ENCODE results near the gene ARHGAP1.
"Not testable (repeated sequence)": the region's sequence is repeated elsewhere in the genome, so short reads cannot be mapped to it uniquely, and the experiment has no call there.

Gene ARHGAP1

GRCh38 chr11:46675288-46675851, 25.0 kb downstream of the ARHGAP1 start:
- Mint-ChIP-seq H3K9me3 (no peaks in the 10 kb centered on the region), H3K4me3 (no peak overlapping the region), H3K4me1 (peaks cover 39% of the 10 kb centered on the region), H3K27me3 (ENCODE audit: low read depth, poor library complexity) (no peaks in the 10 kb centered on the region), H3K36me3 (ENCODE audit: low read depth) (peaks cover 25% of the 10 kb centered on the region), H3K27ac (peak overlapping the region; percentile 93)
- TF ChIP-seq, protein P1, sequence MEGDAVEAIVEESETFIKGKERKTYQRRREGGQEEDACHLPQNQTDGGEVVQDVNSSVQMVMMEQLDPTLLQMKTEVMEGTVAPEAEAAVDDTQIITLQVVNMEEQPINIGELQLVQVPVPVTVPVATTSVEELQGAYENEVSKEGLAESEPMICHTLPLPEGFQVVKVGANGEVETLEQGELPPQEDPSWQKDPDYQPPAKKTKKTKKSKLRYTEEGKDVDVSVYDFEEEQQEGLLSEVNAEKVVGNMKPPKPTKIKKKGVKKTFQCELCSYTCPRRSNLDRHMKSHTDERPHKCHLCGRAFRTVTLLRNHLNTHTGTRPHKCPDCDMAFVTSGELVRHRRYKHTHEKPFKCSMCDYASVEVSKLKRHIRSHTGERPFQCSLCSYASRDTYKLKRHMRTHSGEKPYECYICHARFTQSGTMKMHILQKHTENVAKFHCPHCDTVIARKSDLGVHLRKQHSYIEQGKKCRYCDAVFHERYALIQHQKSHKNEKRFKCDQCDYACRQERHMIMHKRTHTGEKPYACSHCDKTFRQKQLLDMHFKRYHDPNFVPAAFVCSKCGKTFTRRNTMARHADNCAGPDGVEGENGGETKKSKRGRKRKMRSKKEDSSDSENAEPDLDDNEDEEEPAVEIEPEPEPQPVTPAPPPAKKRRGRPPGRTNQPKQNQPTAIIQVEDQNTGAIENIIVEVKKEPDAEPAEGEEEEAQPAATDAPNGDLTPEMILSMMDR (IDR thresholded peaks at IDR 0.05): no peak
- no peak for DNase-seq

DNA sequence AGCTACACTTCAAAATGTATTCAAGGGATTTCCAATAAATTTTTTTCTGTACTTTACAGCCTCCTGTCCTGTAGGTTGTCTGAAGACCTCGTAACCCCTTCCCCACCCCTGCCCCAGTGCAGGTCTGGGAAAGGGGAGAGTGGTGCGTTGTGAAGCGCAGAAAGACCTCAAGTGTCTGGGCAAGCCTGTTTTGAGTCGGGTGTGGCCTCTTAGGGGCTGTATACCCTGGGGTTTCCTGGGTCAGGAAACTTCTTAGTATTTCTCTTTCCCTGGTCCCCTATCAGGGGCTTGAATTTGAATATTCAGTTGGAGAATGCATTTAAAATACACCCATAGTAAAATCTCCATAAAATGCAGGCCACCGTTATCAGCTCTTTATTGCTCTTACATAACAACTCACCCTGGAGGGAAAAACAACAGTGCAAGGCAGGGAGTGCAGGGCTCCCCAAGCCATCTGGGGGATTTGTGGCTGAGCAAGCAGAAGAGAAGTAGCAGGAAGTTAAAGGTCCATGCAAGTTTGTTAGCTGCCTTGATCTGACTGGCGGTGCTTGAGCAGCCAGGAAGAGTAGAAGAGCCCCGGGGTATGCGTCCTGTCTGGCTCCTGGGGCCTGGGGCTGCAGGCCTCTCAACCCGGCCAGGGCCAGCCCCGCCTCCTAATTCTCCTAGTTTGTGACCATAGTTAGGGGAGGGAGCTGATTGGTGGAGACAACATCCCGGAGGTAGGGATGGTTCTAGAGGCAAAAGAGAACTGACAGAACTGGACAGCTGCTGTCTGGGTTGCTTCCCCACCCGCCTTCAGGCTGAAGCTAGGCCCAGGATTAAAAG, 25.7 kb downstream of the ARHGAP1 start:
- H3K4me1 Mint-ChIP-seq: peaks cover 39% of the 10 kb centered on the region
- no peaks in the 10 kb centered on the region for H3K9me3 Mint-ChIP-seq
- peaks cover 27% of the 10 kb centered on the region for H3K36me3 Mint-ChIP-seq (ENCODE audit: low read depth)
- H3K27me3 Mint-ChIP-seq (ENCODE audit: low read depth, poor library complexity): no peaks in the 10 kb centered on the region
- TF ChIP-seq, protein P1 (IDR thresholded peaks at IDR 0.05): no peak
- no peak overlapping the region for H3K4me3 Mint-ChIP-seq
- DNase-seq: peak; percentile 43
- H3K27ac Mint-ChIP-seq: peak overlapping the region; percentile 97

- Mint-ChIP-seq H3K27ac (peak overlapping the region; percentile 97), H3K27me3 (ENCODE audit: low read depth, poor library complexity) (no peaks in the 10 kb centered on the region), H3K4me1 (peaks cover 39% of the 10 kb centered on the region), H3K9me3 (no peaks in the 10 kb centered on the region), H3K4me3 (no peak overlapping the region), H3K36me3 (ENCODE audit: low read depth) (peaks cover 34% of the 10 kb centered on the region)
- no peak for DNase-seq
- TF ChIP-seq, protein P1 (IDR thresholded peaks at IDR 0.05): no peak
These were observed 26.5 kb downstream of the ARHGAP1 start for GRCh38 chr11:46673713-46674462.

- no peaks in the 10 kb centered on the region for H3K9me3 Mint-ChIP-seq
- TF ChIP-seq, protein P1 (IDR thresholded peaks at IDR 0.05): no peak
- H3K27ac Mint-ChIP-seq: peak overlapping the region; percentile 67
These were observed 28.0 kb downstream of the ARHGAP1 start for GRCh38 chr11:46672381-46672839.

GRCh38 chr11:46671958-46672315, 28.5 kb downstream of the ARHGAP1 start:
- Mint-ChIP-seq H3K36me3 (ENCODE audit: low read depth) (peaks cover 36% of the 10 kb centered on the region), H3K4me1 (peaks cover 32% of the 10 kb centered on the region), H3K4me3 (no peak overlapping the region), H3K27me3 (ENCODE audit: low read depth, poor library complexity) (no peaks in the 10 kb centered on the region), H3K27ac (peak overlapping the region; percentile 87), H3K9me3 (no peaks in the 10 kb centered on the region)
- TF ChIP-seq, protein P1 (IDR thresholded peaks at IDR 0.05): no peak
- no peak for DNase-seq

More at GRCh38 chr11:46672381-46672839, 28.0 kb downstream of the ARHGAP1 start:
- H3K4me3 Mint-ChIP-seq: no peak overlapping the region
- no peak for DNase-seq
- H3K27me3 Mint-ChIP-seq (ENCODE audit: low read depth, poor library complexity): no peaks in the 10 kb centered on the region
- H3K4me1 Mint-ChIP-seq: peaks cover 34% of the 10 kb centered on the region
- H3K36me3 Mint-ChIP-seq (ENCODE audit: low read depth): peaks cover 38% of the 10 kb centered on the region

DNA sequence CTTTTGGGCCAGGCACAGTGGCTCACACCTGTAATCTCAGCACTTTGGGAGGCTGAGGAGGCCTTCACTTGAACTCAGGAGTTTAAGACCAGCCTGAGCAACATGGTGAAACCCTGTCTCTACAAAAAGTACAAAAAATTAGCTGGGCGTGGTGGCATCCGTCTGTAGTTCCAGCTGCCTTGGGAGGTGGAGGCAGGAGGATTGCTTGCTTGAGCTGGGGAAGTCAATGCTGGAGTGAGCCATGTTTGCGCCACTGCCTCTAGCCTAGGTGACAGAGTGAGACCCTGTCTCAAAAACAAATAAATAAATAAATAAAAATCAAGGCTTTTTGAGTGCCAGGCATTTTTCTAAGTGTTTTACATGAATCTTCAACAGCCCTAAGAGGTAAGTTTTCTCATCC, 29.9 kb downstream of the ARHGAP1 start:
- not testable (repeated sequence) for H3K27me3 Mint-ChIP-seq (ENCODE audit: low read depth, poor library complexity); H3K9me3 Mint-ChIP-seq; DNase-seq; H3K27ac Mint-ChIP-seq; H3K4me3 Mint-ChIP-seq
- Mint-ChIP-seq H3K4me1 (peaks cover 27% of the 10 kb centered on the region), H3K36me3 (ENCODE audit: low read depth) (peaks cover 45% of the 10 kb centered on the region)
